Measurements from ENCODE around the gene E2F1.

The E2F1 gene

DNA sequence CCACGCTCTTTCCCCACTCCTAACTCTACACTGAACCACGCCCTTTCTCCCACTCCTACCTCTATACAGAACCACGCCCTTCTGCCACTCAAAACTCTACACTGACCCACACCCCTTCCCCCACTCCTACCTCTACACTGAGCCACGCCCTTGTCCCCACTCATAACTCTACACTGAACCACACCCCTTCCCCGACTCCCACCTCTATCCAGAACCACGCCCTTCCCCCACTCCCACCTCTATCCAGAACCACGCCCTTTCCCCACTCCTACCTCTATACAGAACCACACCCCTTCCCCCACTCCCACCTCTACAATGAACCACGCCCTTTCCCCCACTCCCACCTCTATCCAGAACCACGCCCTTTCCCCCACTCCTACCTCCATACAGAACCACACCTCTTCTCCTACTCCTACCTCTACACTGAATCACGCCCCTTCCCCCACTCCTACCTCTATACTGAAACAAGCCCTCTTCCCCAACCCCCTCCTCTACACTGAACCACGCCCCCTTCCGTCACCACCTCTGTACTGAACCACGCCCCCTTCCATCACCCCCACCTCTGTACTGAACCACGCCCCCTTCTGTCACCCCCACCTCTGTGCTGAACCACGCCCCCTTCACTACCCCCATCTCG lies 23.8 kb upstream of the E2F1 start:
- TF ChIP-seq, protein P1, sequence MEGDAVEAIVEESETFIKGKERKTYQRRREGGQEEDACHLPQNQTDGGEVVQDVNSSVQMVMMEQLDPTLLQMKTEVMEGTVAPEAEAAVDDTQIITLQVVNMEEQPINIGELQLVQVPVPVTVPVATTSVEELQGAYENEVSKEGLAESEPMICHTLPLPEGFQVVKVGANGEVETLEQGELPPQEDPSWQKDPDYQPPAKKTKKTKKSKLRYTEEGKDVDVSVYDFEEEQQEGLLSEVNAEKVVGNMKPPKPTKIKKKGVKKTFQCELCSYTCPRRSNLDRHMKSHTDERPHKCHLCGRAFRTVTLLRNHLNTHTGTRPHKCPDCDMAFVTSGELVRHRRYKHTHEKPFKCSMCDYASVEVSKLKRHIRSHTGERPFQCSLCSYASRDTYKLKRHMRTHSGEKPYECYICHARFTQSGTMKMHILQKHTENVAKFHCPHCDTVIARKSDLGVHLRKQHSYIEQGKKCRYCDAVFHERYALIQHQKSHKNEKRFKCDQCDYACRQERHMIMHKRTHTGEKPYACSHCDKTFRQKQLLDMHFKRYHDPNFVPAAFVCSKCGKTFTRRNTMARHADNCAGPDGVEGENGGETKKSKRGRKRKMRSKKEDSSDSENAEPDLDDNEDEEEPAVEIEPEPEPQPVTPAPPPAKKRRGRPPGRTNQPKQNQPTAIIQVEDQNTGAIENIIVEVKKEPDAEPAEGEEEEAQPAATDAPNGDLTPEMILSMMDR (IDR thresholded peaks at IDR 0.05; ENCODE audit: insufficient read depth, missing control alignments), result no peak
- FAIRE-seq, result no peak
- no peak for DNase-seq (ENCODE audit: insufficient read length, low spot score)

DNA sequence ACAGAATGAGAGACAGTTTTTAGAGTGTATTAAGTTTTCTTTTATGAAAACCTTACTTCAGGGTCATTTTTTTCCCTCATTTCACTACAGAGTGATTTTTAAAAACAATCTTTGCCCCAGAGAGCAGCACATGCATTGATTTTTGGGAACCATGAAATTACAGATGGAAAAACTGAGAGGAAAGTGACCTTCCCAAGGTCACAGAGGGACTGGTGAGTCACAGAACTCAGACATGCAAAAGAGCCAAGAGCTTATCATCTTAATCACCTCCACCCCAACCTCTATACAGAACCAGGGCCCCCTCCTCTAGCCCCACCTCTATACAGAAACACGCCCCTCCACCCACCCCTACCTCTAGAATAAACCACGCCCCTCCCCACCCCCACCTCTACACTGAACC lies 23.2 kb upstream of the E2F1 start:
- FAIRE-seq (no peak), DNase-seq (ENCODE audit: insufficient read length, low spot score) (no peak)
- TF ChIP-seq, protein P1 (IDR thresholded peaks at IDR 0.05; ENCODE audit: insufficient read depth, missing control alignments), result no peak

DNA sequence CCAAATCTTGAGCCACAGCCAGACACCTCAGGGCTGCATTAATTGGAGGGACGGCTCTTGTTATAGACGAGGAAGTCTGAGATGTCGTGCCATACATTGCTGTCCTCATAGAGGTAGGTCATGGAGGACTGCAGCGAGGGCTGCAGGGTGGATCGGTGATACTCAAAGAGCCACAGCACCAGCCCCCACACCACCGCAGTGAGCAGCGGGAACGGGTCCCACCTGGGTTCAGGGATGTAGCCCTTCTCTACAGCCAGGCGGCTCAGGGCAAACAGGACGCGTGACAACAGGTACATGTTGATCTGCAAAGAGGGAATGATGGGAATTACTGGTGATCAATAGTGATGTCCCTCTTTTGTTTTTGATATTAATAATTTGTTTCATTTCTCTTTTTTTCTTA lies 21.5 kb upstream of the E2F1 start:
- FAIRE-seq, result no peak
- TF ChIP-seq, protein P1 (IDR thresholded peaks at IDR 0.05; ENCODE audit: insufficient read depth, missing control alignments), result no peak

DNA sequence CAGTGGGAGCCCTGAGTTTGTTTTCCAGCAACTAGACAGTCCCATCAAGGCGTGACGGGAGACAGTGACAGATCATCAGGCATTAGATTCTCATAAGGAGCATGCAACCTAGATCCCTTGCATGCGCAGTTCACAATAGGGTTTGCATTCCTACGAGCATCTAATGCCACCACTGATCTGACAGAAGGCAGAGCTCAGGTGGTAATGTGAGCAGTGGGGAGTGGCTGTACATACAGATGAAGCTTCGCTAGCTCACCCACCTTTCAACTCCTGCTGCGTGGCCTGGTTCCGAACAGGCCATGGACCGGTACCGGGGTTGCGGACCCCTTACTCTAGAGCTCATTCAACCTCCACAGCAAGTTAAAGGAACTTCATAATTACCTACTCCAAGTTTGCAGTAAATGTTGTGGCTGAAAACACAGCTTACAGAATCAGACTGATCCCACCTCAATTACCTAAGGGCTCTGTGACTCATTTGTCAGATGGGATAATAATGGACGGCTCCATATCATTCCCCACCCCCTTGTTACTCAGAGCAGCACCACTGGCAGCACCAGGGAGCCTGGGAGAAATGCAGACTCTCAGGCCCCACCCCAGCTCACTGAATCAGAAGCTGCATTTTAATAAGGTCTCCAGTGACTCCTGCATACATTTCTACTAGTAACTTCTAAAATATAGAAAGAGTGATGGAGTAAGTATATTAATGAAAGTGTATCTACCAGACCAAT lies 18.2 kb upstream of the E2F1 start:
- FAIRE-seq (no peak), DNase-seq (ENCODE audit: insufficient read length, low spot score) (no peak)

More for the DNA sequence above, 21.5 kb upstream of the E2F1 start:
- no peak for DNase-seq (ENCODE audit: insufficient read length, low spot score)

DNA sequence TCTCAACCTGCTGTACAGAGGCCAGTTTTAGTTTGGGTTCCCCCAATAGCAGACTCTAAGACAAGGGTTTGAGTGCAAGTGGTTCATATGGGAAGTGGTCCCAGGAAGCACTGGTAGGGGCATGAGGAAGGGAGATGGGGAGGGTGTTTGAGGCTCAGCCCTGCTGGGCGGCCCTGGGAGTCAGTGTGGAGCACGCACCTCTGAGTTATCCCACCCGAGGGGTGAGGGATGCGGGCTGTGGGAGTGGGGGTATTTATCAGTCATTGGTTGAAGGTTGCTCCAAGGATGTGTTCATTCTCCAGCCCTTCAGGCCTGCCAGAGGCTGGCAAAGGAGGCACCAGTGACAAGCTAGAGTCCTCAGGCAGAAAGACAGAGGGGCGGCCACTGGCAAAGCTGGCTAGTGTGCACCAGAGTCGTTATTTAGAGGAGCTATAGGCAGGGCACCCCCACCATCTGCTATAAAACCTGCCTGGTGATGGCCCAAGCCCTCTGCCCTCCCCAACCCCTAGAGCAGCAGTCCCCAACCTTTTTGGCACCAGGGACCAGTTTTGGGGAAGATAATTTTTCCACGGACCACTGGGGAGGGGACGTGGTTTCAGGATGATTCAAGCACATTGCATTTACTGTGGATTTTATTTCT lies 17.4 kb upstream of the E2F1 start:
- DNase-seq (ENCODE audit: insufficient read length, low spot score) (no peak), FAIRE-seq (no peak)
- TF ChIP-seq, protein P1 (IDR thresholded peaks at IDR 0.05; ENCODE audit: insufficient read depth, missing control alignments), result no peak

More for the DNA sequence above, 18.2 kb upstream of the E2F1 start:
- TF ChIP-seq, protein P1 (IDR thresholded peaks at IDR 0.05; ENCODE audit: insufficient read depth, missing control alignments), result no peak

DNA sequence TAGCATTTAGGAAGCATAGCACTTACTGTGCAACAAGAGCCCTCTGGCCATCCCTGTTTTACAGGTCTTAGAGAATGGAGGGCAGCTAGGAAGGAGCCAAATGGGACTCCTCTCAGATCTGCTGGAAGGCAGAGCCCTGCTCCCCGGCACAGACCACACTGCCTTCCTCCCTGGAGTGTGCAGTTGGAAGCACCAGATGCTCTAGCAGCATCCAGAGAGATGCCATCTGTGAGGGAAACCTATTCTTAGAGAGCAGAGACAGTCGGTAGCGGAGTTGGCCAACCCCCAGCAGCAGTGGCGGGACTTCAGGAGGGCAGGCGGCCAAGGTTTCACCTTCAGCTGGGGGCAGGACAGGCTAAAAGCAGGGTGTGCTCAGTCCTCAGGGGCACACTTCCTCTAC lies 16.7 kb upstream of the E2F1 start:
- DNase-seq (ENCODE audit: insufficient read length, low spot score), result no peak
- TF ChIP-seq, protein P1 (IDR thresholded peaks at IDR 0.05; ENCODE audit: insufficient read depth, missing control alignments), result no peak
- no peak for FAIRE-seq

All from D721Med (cell line).